Spleen (tissue), 7 donors: ENCODE data around the gene KIF16B.

Experiments
- CTCF ChIP-seq, 11 experiments: fragments of 200-600 bp in 7 of 11; fragments of 450-650 bp in 4 of 11; sonication (generic) in 4 of 11; IDR thresholded peaks in 8 of 11; conservative IDR thresholded peaks in 3 of 11; 1 replicate in 7 of 11; 2 replicates in 4 of 11; pipeline versions ENCODE4 v1.4.0 to v1.8.0; 2016 to 2021; ENCODE audit warnings: antibody characterized with exemption in 11 of 11, inconsistent platforms in 4 of 11, mild to moderate bottlenecking in 1 of 11
- POLR2A ChIP-seq, 3 donors: fragments of 450-650 bp; IDR thresholded peaks; one replicate each; pipeline ENCODE4 v1.5.1; 2017; ENCODE audit warnings: antibody characterized with exemption in 3 of 3, mild to moderate bottlenecking in 1 of 3
- donor health status: DM: no; HTN: no; CAD: no; lungs with moderate emphysema.
- donor health status: DM: no; HTN: no; CAD: no.
- donor health status: DM: no; HTN: no; CAD: no.

- TF ChIP-seq CTCF (IDR thresholded peaks at IDR 0.05 in 8 of 11, conservative IDR thresholded peaks at IDR 0.05 in 3 of 11) (no peak), POLR2A (IDR thresholded peaks at IDR 0.05) (no peak)
Measured at GRCh38 chr20:16537025-16537665, 36.1 kb downstream of the KIF16B start.
